GM19468 (cell line): ENCODE measurements around the gene GID4.

ENCODE experiments used
- ATAC-seq: cut with Tn5 transposase; IDR thresholded peaks from one replicate; pipeline ENCODE4 v1.9.1; 2021; ENCODE audit warnings: mild to moderate bottlenecking, moderate library complexity, moderate number of reproducible peaks; ENCODE audit not compliant: unreplicated experiment; ENCODE audit errors: extremely low read depth

Gene GID4

GRCh38 chr17:18040261-18040858 lies 1.2 kb downstream of the GID4 start:
- no peak for ATAC-seq

GRCh38 chr17:18041776-18042175 lies 2.6 kb downstream of the GID4 start:
- no peak for ATAC-seq

- ATAC-seq, result no peak
Observed at GRCh38 chr17:18042983-18043382, 3.8 kb downstream of the GID4 start.

- ATAC-seq, result no peak
Observed at GRCh38 chr17:18043491-18043890, 4.3 kb downstream of the GID4 start.

- ATAC-seq, result no peak
Observed at GRCh38 chr17:18044609-18045008, 5.4 kb downstream of the GID4 start.

DNA sequence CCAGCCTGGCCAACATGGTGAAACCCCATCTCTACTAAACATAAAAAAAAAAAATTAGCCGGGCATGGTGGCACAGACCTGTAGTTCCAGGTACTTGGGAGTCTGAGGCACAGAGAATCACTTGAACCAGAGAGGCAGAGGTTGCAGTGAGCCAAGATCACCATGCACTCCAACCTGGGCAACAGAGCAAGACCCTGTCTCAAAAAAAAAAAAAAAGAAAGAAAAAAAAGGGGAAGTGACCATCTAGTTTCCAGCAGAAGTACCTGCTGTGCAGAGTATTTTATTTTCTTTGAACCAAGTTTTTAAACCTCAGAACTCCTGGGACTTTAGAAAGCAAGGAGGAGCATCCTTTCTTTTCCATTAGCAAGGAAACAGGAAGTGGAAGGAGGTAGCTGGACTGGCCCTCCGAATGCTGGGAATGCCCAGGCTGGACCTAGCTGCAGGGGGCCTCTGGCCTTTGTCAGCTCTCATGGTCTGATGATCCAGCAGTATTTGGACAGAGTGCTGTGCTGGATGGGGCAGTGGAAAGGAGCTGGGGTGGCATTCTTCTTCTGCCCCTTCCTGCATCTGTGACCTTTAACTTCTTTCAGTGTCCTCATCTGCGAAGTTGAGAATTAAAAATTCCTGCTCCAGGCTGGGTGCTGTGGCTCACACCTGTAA lies 6.6 kb downstream of the GID4 start:
- ATAC-seq, result no peak

DNA sequence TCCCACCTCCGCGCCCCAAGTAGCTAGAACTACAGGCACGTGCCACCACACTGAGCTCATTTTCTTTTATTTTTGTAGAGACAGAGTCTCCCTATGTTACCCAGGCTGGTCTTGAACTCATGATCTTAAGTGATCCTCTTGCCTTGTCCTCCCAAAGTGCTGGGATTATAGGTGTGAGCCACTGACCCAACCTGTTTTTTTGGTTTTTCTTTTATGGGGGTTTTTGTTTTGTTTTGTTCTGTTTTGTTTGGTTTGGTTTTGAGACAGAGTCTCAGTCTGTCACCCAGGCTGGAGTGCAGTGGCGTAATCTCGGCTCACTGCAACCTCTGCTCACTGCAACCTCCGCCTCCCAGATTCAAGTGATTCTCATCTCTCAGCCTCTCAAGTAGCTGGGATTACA lies 16.4 kb downstream of the GID4 start:
- ATAC-seq, result no peak

DNA sequence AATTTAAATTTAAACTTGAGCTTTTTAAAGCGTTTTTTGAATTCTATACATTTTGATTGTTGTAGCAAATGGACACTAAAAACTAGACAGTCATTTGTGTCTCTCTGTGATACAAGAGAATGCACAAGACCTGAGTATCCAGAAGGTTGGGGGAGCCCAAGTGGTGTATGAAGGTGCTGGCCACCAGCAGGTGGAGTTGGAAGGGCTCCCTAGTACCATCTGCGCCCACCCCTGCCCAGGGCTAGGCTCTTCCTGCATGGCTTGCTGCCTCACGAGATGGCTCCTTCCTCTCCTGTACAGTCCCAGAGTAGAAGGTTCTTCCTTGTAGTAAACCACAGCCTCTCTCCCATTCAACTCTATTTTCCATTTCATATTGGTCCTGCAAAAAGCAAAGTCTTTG lies 17.0 kb downstream of the GID4 start:
- ATAC-seq, result no peak

DNA sequence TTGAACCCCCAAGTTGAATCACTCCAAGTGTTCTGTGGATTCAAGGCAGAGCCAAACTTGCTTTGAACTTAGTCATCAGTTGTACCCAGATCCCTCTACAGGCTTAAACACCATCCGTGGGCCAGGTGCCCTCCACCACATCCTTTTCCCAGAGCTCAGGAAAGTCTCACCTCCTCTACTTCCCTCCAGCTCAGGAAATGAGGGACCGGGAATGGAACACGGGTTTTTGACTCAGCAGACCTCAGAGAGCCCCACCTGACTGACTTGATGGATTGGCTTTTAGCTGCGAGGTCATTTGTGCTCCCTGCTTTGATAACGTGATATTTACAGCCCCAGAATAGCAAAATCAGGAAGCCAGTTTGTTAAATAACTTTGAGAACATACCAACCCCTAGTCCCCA lies 20.1 kb downstream of the GID4 start:
- no peak for ATAC-seq

DNA sequence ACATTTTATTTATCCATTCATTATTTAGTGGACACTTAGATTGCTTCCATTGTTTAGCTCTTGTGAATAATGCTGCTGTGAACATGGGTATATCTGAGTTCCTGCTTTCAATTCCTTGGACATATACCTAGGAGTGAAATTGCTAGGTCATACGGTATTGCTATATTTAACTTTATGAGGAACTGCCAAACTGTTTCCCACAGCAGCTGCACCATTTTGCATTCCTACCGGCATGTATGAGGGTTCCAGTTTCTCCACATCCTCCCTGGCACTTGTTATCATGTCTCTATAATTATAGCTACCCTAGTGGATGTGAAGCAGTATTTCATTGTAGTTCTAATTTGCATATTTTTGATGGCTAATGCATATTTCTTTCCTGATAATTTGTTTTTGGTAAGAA lies 24.8 kb downstream of the GID4 start:
- no peak for ATAC-seq

DNA sequence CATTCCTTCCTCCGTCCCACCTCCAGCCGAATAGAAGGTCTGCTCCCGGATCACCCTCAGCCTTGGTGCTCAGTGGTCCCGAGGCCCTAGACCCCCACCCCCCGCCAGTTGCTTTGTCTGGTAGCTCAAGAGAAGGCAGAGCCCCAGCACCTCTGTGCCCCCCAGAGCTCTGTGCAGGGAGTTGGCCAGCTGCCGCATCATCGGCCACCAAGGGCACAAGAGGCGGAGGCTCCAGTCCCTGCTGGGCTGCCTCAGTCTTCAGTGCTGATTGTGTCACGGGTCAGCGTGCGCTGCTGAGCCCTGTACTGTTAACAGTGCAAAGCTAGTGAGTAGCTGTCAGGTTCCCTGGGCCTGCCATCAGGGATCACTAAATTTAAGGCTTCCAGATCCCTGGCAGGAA lies 26.3 kb downstream of the GID4 start:
- no peak for ATAC-seq

DNA sequence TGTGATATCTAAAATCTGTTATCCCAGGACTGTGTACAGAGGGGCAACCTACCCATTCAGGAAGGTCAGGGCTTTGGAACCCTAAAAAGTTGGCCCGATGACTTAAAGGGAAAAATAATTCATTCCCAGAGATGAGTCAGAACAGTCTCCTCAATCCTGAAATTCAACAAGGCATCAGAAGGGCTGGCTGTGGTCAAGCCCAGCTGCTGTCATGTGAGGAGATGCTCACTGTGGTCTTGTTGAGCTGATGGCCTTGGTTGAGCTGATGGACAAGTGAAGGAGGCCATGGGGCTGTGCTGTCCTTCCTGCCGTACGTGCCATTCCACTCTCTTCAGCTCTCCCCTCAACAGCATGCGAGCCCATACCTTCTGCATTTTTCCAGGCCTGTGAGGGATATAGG lies 27.7 kb downstream of the GID4 start:
- no peak for ATAC-seq

DNA sequence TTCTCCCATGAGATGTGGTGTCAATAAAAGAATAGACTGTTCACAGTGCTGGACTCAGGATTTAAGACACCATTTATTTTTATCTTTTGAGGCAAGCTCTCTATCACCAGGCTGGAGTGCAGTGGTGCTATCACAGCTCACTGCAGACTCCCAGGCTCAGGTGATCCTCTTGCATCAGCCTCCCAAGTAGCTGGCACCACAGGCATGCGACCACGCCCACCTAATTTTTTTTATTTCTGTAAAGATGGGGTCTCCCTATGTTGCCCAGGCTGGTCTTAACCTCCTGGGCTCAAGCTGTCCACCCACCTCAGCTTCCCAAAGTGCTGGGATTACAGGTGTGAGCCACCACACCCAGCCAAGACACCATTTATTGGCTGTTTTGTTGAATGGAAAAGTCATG lies 29.9 kb downstream of the GID4 start:
- ATAC-seq, result no peak

DNA sequence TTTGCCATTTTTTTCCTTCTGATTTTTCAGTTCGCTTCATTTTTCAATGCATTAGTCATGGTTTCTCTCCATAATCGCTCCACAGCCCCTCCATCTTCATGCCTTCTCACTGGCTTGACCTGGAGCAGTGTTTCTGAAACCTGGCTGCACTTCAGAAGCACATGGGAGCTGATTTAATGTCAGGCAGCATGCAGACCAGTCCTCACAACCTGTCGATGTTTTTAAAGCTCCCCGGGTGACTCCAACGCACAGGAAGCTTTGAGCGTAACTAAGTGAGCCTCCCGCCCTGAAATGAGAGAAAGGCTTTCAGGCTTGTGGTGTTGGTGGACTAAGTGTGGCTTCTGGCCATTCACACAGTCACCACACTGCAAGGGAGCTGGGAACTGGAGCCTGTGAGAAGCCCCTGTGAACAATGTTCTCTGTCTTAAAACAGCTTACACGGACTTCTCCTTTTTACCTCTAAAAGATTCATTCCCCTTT lies 31.7 kb downstream of the GID4 start:
- no peak for ATAC-seq

DNA sequence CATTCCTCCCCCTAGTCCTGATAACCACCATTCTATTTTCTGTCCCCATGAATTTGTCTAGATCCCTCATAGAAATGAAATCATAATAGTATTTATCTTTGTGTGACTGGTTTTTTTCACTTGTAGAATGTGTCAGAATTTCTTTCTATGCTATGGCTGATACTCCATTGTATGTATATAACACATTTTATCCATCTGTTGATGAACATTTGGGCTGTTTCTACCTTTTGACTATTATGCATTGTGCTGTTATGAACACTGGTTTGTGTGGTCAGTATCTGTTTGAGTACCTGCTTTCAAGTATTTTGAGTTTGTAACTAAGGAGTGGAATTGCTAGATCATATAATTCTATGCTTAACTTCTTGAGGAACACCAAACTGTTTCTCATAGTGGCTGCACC lies 32.5 kb downstream of the GID4 start:
- no peak for ATAC-seq

GRCh38 chr17:18074566-18075272 lies 35.5 kb downstream of the GID4 start:
- no peak for ATAC-seq

GRCh38 chr17:18076936-18077335 lies 37.7 kb downstream of the GID4 start:
- no peak for ATAC-seq

- ATAC-seq, result no peak
Observed at GRCh38 chr17:18079543-18079942, 40.3 kb downstream of the GID4 start.

- ATAC-seq, result no peak
Observed at GRCh38 chr17:18084256-18084655, 45.0 kb downstream of the GID4 start.

DNA sequence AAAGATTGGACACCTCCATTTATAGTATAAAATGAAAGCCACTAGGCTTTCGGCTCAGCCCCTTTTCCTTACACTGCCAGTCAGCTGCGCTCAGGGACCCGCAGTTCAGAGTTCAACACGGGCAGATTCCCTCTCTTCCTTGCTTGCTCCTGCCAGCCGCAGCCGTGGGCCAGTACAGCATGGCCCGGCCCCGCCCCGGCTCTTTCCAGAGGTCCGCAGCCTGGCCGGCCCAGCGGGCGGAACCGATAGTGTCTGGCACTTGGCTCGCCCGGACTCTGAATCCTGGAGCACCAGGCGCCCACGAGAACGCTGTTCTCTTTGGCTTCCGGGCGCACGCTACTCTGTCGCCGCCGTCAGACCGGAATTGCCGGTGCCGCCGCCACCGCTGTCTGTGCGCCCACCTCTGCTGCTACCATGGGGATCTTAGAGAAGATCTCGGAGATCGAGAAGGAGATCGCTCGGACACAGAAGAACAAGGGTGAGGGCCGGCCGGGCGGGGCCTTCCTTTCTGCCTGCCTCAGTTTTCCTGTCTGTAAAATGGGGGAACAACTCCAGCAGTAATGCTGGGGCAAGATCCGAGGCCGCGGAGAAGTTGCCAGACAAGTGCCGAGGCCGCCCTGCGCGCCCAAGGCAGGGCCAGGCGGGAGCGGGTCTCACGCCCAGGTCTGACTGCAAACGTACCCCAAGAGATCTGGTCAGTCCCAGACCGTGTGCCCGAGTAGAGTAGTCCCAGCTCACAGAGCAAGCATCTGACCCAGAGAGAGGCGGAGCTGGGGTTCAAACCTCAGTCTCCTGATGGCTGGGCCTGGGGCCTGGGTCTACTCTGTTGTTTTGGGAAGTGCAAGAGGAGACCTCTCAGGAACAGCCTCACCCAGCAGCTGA lies 48.6 kb downstream of the GID4 start, which contains the start of gene DRG2:
TSS of gene DRG2 (plus strand) at position 339 of the 882 bp plus-strand sequence. CDS start at position 415, 76 bp downstream.
- ATAC-seq, result peak; percentile 80
